ENCODE measurements around the gene IMPA2.

GRCh38 chr18:11981192-11981542 is at the start of gene IMPA2:
- TF ChIP-seq SP1 (IDR thresholded peaks at IDR 0.05) = no peak
- TF ChIP-seq SP1 (CRISPR knock-in tag; IDR thresholded peaks at IDR 0.05) = no peak
- TF ChIP-seq DR1 (CRISPR knock-in tag; IDR thresholded peaks at IDR 0.05) = no peak
- no peak for TF ChIP-seq EZH2 (conservative IDR thresholded peaks at IDR 0.05; ENCODE audit: low read depth, low read length)
- TF ChIP-seq STAT6 (CRISPR knock-in tag; IDR thresholded peaks at IDR 0.05; ENCODE audit: borderline replicate concordance) = no peak
- no peak for TF ChIP-seq KDM1A (CRISPR knock-in tag; IDR thresholded peaks at IDR 0.05)
- TF ChIP-seq SMAD3 (CRISPR knock-in tag; IDR thresholded peaks at IDR 0.05) = no peak
- TF ChIP-seq RNF2 (conservative IDR thresholded peaks at IDR 0.05; ENCODE audit: low read depth) = no peak
- TF ChIP-seq REST (IDR thresholded peaks at IDR 0.05; ENCODE audit: borderline replicate concordance in 1 of 2, low read depth in 1 of 2, low read length in 2 of 2) = no peak

All from HepG2 (cell line).